GM18868 (cell line): ENCODE data around the gene EN1.

Experiments
- ATAC-seq: cut with Tn5 transposase; IDR thresholded peaks from one replicate; pipeline ENCODE4 v1.9.1; 2021; ENCODE audit warnings: mild to moderate bottlenecking, moderate library complexity; ENCODE audit not compliant: unreplicated experiment

The EN1 gene

DNA sequence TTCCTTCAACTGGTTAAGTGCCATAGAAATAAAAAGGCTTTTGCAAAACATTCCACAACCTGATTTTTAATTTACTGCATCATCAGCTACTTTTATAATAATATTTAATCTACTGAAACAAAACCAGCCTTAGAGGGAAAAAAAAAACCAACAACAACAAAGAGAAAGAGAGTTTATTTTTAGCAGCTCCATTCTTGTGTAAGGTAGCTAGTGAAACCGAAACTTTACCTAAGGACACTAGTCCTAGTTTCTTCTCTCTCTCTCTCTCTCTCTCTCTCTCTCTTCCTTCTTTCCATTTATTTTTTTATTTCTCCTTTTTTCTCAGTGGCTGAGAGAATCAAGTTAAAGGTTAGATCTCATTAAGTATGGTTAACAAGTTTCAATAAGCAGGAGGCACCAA is 21.4 kb downstream of the EN1 start:
- ATAC-seq = no peak

GRCh38 chr2:118823633-118824032 is 23.8 kb downstream of the EN1 start:
- ATAC-seq = no peak

- ATAC-seq = no peak
Measured at GRCh38 chr2:118822572-118822971, 24.9 kb downstream of the EN1 start.

DNA sequence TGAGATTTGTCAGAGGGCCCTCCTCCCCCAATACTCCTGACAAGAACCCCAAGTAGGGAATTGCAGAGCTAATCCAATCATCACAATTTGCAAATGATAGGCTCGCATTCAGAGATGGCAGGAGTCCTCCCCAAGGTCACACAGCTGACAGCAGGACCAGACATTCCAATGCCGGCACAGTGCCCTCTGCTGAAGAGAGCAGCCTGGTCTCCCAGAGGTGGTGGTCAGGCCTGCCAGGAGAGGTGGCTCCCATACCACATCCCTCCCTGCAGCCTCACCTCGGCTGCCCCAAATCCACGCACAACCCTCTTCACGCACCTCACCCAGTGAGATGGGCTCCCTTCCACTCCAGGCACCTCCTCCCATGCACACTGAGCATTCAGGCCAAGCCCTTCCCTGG is 25.4 kb downstream of the EN1 start:
- ATAC-seq = no peak

- no peak for ATAC-seq
Measured at GRCh38 chr2:118817469-118817868, 30.0 kb downstream of the EN1 start.

DNA sequence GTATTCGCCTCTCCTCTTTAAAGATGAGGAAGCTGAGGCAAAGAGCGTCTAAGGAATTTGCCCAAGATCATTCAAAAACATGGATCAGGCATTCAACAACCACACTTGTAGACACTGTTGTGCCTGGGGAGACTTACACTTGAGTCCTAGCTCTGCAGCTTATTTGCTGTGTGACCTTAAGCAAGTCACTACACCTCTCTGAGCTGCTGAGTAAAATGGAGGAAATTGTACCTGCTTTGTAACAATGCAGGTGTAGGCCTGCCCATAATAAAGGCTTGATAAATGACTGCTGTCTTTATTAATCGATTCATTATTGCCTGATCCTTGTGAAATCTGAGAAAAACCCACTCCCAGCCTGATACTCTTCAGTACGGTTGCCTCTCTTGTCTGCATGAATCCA is 30.8 kb downstream of the EN1 start:
- no peak for ATAC-seq

DNA sequence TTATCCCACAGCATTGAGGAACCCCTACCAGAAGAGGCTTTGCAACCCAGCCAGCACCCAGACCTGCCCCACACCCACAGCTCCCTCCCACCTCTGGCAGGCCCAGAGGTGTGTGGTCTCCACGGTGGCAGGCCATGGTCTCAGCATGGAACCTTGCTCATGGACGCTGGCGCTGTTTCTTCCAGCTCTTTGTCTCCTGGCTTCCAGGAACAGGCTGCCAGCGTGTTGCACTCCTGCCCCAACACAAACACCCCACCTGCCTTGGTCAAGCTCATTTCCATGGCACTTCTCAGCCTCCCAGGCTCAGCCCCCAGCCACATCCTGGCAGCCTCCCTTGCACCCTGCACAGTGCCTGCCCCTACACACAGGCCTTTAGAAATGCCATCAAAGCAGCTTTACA is 31.7 kb downstream of the EN1 start:
- ATAC-seq = no peak

DNA sequence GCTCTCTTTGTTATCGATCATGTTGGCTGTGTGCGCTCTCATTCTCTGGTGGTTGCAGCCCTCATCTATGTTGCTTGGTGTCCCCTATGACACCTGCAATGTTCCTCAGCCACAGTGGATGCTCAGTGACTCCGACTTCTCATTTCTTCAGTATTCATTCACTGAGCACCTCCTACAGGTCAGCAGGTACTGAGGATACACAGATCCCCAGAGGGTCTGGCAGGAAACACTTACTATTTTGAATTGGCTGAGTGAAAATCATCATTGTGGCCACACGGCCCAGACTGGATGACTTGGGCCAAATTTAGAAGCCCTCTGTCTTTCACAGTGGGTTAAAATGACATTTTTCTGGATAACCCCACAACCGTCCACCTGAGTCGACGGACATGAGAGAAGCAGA is 32.1 kb downstream of the EN1 start:
- ATAC-seq = no peak

GRCh38 chr2:118814368-118814767 is 33.1 kb downstream of the EN1 start:
- no peak for ATAC-seq

GRCh38 chr2:118813601-118814339 is 33.7 kb downstream of the EN1 start:
- ATAC-seq = no peak

DNA sequence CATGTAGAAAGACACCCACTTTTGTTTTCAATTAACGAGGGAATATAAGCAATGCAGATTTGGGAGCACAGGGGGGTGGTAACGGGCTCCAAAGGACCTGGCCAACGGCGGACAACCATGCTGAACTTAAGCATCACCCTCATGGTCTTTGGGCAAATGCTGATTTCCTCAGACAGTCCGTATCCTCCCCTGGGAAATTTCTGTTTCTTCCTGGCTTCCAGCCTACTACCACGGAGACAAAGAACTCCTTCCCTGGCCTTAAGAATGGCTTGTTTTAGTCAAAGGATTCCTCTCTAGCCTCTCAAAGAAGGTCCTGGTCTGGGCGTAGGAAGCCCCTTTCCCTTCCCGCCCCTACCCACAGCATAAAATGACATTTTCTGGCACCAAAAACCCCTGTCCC is 34.3 kb downstream of the EN1 start:
- no peak for ATAC-seq

DNA sequence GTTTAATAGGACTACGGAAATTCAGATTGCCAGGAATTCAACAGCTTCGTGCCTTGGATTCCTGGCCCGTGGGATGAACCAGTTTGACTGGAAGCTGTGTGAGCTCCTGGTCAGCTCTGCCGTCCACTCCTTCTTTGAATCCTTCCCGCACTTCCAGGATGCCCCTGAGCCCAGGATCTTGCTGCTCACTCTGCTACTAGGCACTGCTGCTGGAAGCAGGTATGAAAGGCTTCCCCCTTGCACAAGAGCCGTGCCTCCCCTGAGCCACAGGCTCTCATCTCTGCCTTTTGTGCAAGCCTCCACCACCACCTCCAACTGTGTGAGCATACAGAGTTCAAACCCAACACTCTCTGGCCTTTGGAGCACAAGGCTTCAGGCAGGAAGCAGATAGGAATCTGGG is 34.9 kb downstream of the EN1 start:
- ATAC-seq = no peak

- ATAC-seq = no peak
Measured at GRCh38 chr2:118811514-118812115, 35.8 kb downstream of the EN1 start.

DNA sequence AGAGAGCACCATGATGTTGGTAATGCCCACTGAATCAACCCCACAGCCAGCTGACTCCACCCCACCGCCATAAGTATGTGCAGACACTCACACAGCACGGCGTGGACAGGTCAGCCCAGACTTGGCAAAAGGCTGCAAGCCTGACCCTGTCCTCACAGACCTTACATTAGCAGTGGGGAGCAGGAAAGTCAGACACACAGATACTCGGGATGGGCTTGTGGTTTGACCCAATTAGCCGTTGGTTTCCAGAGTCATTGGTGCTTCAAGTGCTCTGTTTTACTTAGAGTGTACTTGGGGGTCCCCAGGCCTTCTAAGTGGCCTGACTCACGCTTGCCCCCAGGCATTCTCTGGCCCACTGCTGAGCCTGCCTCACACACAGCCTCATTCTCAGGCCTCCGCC is 36.7 kb downstream of the EN1 start:
- ATAC-seq = no peak

- ATAC-seq = no peak
Measured at GRCh38 chr2:118808429-118808809, 39.0 kb downstream of the EN1 start.

DNA sequence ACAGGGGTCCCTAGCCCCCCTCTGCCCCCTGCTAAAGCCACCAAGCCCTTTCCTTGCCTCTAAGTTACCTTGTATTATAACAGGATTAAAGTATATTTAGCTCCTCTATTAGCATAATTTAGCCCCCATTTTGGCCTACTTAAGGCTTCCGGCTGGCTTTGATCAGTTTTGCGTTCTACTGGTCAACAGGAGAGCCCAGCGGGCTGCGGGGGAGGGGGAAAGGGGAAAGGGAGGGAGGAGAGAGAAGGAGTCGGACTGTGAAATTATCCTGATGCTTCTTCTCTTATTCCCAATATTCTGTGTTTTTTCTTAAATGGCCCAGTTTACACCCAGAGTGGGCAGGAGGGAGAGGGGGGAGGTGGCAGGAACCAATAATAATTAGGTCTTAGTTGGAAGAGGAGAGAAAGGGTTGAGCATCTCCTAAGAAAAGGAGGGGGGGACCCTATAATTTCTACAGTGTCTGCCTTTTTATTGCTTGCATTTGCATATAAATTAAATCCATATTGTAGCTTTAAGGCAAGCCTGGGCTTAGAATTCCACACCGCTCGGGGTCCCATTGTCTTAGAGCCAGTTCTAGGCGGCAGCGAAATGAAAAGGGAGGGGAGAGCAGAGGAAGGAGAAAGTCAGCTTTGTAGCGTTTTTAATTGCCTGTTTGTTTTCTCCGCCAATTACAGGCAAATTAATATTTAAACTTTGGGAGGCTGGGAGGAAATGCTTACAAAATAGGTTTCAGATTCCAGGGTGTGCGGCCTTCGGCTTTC is 39.6 kb downstream of the EN1 start:
- no peak for ATAC-seq

DNA sequence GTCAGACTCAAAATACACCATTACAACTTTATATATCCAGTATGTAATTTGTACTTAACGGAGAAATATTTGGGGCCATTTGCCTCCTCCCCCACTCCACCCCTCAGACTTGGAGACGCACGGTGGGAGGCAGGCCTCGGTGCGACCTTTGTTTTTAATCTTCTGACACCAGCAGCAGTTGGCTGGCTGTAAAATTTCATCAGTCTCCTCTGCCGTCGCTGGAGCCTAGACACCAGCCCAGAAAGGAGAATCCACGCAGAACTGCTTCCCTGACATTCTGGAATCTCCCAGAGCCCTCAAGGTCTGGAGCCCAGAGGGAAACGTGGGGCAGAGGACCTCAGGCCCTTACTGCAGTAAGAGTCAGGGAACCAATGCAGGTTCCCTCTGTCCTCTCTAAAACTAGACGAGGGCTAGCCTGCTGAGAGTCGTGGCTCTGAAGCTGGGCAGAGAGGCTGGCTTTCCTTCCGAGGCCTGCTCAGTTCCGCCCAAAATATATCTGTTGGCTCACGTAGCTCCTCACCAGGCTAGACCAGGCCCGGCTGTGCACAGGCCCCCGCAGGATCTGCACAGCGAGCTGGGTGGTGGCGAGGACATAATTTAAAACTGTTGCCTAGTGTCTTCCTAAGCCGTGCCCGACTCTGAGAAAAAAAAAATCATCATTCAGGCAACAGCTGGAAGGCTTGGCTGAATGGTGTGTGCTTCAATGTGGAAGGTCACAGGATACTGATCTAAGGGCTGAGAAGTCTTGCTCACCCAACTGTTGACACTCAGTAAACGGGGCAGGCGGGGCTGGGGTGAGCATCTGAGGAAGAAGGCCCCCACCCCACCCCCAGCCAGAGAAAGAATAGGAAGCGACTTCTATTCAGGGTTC is 40.4 kb downstream of the EN1 start:
- no peak for ATAC-seq

DNA sequence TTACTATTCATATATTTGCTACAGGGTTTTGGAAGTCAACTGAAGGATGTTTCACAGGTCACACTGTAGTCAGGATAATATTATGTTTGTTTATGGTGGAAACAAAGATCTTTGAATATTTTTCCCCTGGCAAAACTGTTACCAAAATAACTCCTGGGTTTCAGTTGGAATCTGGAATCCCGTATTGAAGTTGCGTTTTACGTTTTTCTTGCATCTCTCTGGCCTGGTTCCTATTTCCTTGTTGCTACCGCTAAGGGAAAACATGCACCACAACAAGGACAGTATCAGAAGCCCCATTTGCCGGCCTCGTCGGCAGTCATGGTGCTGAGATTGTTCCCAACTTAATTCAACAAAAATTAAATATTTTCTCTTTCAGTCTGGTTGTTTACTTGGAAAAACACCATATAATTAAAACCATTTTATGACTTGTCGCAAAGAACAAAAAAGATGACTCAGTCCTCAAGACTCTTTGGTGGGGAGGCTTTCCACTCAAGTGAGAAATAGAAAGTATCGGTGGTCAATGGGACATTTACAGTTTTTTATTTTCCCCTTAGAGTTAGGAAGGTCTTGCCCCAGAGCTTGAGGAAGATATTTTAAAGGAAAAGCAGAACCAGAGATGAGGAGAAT is 42.3 kb downstream of the EN1 start:
- ATAC-seq = no peak

DNA sequence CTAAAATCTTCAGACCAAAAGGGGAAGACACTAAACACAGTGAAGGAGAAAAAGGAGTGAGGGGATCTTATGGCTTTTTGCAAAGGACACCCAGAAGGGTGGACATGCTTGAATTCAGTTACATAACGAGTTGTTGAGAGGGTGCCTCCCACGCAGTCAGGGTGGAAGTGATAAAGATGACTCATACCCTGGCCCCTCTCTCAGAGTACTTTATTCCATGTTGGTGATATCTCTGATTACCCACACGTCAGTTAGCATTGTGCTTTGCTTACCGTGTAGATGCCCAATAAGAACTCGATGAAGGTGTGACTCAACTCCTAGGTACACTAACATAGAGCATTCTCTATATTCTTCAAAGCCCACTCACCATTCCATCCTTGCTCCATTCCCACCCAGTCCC is 44.4 kb downstream of the EN1 start:
- ATAC-seq = no peak

GRCh38 chr2:118801151-118801550 is 46.3 kb downstream of the EN1 start:
- no peak for ATAC-seq

GRCh38 chr2:118800736-118801135 is 46.7 kb downstream of the EN1 start:
- no peak for ATAC-seq
